Astrocyte (in vitro differentiated cells and primary cell): ENCODE results near the gene TACSTD2. TPM values are rescaled to one million over a fixed set of nuclear protein-coding genes. Genes with fewer than 3 reads are reported as not detected.

Experiments
- DNase-seq: peaks from one replicate; pipeline ENCODE4 v3.0.0-alpha.2; 2010; ENCODE audit warnings: low read depth
- FAIRE-seq: peaks from 2 replicates; lab custom pipeline; 2011; peaks lifted over from hg19 to GRCh38; lab: Jason Lieb, UNC
- H2AFZ ChIP-seq: 2 replicates; pipeline ENCODE4 v1.6.0; 2012; ENCODE audit warnings: low read depth, low read length, inconsistent platforms
- H3K27ac ChIP-seq: 2 replicates; pipeline ENCODE4 v1.5.1; 2011; ENCODE audit warnings: low read depth, low read length, inconsistent platforms
- H3K27me3 ChIP-seq: 2 replicates; pipeline ENCODE4 v1.6.0; 2011; ENCODE audit warnings: low read length, inconsistent platforms; ENCODE audit not compliant: insufficient read depth
- H3K36me3 ChIP-seq: 2 replicates; pipeline ENCODE4 v1.5.1; 2011; ENCODE audit warnings: low read length, inconsistent platforms; ENCODE audit not compliant: insufficient read depth
- H3K4me1 ChIP-seq: 2 replicates; pipeline ENCODE4 v1.5.1; 2011; ENCODE audit warnings: low read length, inconsistent platforms; ENCODE audit not compliant: insufficient read depth
- H3K4me2 ChIP-seq: 2 replicates; pipeline ENCODE4 v1.6.0; 2012; ENCODE audit warnings: low read length, inconsistent platforms
- H3K4me3 ChIP-seq: 2 replicates; pipeline ENCODE4 v1.5.1; 2011; ENCODE audit warnings: low read depth, mild to moderate bottlenecking, low read length, inconsistent platforms; ENCODE audit not compliant: insufficient read depth
- H3K79me2 ChIP-seq: 2 replicates; pipeline ENCODE4 v1.6.0; 2012; ENCODE audit warnings: mild to moderate bottlenecking, low read length, inconsistent platforms; ENCODE audit not compliant: insufficient read depth
- H3K9ac ChIP-seq: 2 replicates; pipeline ENCODE4 v1.6.0; 2012; ENCODE audit warnings: mild to moderate bottlenecking, low read length, inconsistent platforms
- H3K9me3 ChIP-seq: 2 replicates; pipeline ENCODE4 v1.5.1; 2012; ENCODE audit warnings: low read depth, mild to moderate bottlenecking, low read length, inconsistent platforms; ENCODE audit not compliant: insufficient read depth
- H4K20me1 ChIP-seq: 2 replicates; pipeline ENCODE4 v1.6.0; 2012; ENCODE audit warnings: low read length, inconsistent platforms; ENCODE audit not compliant: insufficient read depth
- H3K27ac Mint-ChIP-seq: one replicate; pipeline ENCODE4 v1.8.0; 2021; ENCODE audit warnings: mild to moderate bottlenecking, mixed read lengths; ENCODE audit not compliant: unreplicated experiment
- H3K27me3 Mint-ChIP-seq: one replicate; pipeline ENCODE4 v1.8.0; 2021; ENCODE audit warnings: low read depth, mixed read lengths; ENCODE audit not compliant: unreplicated experiment
- H3K36me3 Mint-ChIP-seq: one replicate; pipeline ENCODE4 v1.8.0; 2021; ENCODE audit warnings: low read depth, mixed read lengths; ENCODE audit not compliant: unreplicated experiment
- H3K4me1 Mint-ChIP-seq: one replicate; pipeline ENCODE4 v1.8.0; 2021; ENCODE audit warnings: low read depth, mixed read lengths; ENCODE audit not compliant: unreplicated experiment
- H3K4me3 Mint-ChIP-seq: one replicate; pipeline ENCODE4 v1.8.0; 2021; ENCODE audit warnings: mild to moderate bottlenecking, moderate library complexity, mixed read lengths; ENCODE audit not compliant: unreplicated experiment
- H3K9me3 Mint-ChIP-seq: one replicate; pipeline ENCODE4 v1.8.0; 2021; ENCODE audit warnings: mild to moderate bottlenecking, mixed read lengths; ENCODE audit not compliant: unreplicated experiment
- CTCF ChIP-seq: IDR thresholded peaks from 2 replicates; pipeline ENCODE4 v1.5.1; 2011; ENCODE audit warnings: low read depth, mild to moderate bottlenecking, inconsistent platforms, low read length, moderate library complexity; ENCODE audit not compliant: insufficient read depth
- EZH2 ChIP-seq: IDR thresholded peaks from 2 replicates; pipeline ENCODE4 v1.6.1; 2012; ENCODE audit warnings: mild to moderate bottlenecking, low read length, inconsistent platforms; ENCODE audit not compliant: insufficient read depth
- total RNA-seq: library from RNA; stranded (reverse); gene quantifications from 2 replicates; pipeline ENCODE4 v1.2.1, GENCODE V29; 2021

Gene TACSTD2
- total RNA-seq, 1 donor from 2014 or later, result 3.0 TPM

- no peaks in the 10 kb centered on the region for H3K9me3 Mint-ChIP-seq
- no peaks in the 10 kb centered on the region for H4K20me1 ChIP-seq
- no peaks in the 10 kb centered on the region for H3K36me3 ChIP-seq
- H3K4me1 Mint-ChIP-seq, result no peaks in the 10 kb centered on the region
- FAIRE-seq, result no peak
- H3K79me2 ChIP-seq, result no peaks in the 10 kb centered on the region
- H3K4me3 ChIP-seq, result no peak overlapping the region
- no peaks in the 10 kb centered on the region for H3K4me1 ChIP-seq
- H3K9ac ChIP-seq, result no peak overlapping the region
- H2AFZ ChIP-seq, result no peak overlapping the region
- TF ChIP-seq EZH2, result no peak
- TF ChIP-seq CTCF, result no peak
- DNase-seq, result no peak
- no peaks in the 10 kb centered on the region for H3K27me3 ChIP-seq
- H3K27ac Mint-ChIP-seq, result no peak overlapping the region
- H3K9me3 ChIP-seq, result no peaks in the 10 kb centered on the region
- no peak overlapping the region for H3K27ac ChIP-seq
- H3K36me3 Mint-ChIP-seq, result no peaks in the 10 kb centered on the region
- peaks cover 4% of the 10 kb centered on the region for H3K27me3 Mint-ChIP-seq
- no peak overlapping the region for H3K4me2 ChIP-seq
- no peak overlapping the region for H3K4me3 Mint-ChIP-seq
These were observed 15.4 kb downstream of the TACSTD2 start for GRCh38 chr1:58561633-58562032.

GRCh38 chr1:58555393-58555792 is 21.7 kb downstream of the TACSTD2 start:
- H3K36me3 ChIP-seq, result no peaks in the 10 kb centered on the region
- no peaks in the 10 kb centered on the region for H3K27me3 Mint-ChIP-seq

More at GRCh38 chr1:58555393-58555792, 21.7 kb downstream of the TACSTD2 start:
- Histone ChIP-seq H3K79me2 (no peaks in the 10 kb centered on the region), H2AFZ (no peak overlapping the region), H4K20me1 (no peaks in the 10 kb centered on the region), H3K4me1 (no peaks in the 10 kb centered on the region), H3K4me3 (no peak overlapping the region), H3K27ac (no peak overlapping the region), H3K9me3 (no peaks in the 10 kb centered on the region), H3K27me3 (no peaks in the 10 kb centered on the region), H3K9ac (no peak overlapping the region), H3K4me2 (no peak overlapping the region)
- Mint-ChIP-seq H3K4me3 (no peak overlapping the region), H3K36me3 (no peaks in the 10 kb centered on the region), H3K27ac (no peak overlapping the region), H3K4me1 (no peaks in the 10 kb centered on the region), H3K9me3 (no peaks in the 10 kb centered on the region)
- TF ChIP-seq CTCF (no peak), EZH2 (no peak)
- FAIRE-seq (no peak), DNase-seq (no peak)
